HG02571 (cell line): Measurements from ENCODE around the gene PECR.
"Not testable (repeated sequence)": the region's sequence is repeated elsewhere in the genome, so short reads cannot be mapped to it uniquely, and the experiment has no call there.

Experiments
- ATAC-seq: cut with Tn5 transposase; IDR thresholded peaks from one replicate; pipeline ENCODE4 v1.9.1; 2021; ENCODE audit warnings: mild to moderate bottlenecking, moderate library complexity; ENCODE audit not compliant: unreplicated experiment

PECR gene

GRCh38 chr2:216107320-216107719 lies 25.7 kb upstream of the PECR start:
- ATAC-seq, result no peak

- ATAC-seq, result no peak
Observed at GRCh38 chr2:216104691-216105090, 23.1 kb upstream of the PECR start.

GRCh38 chr2:216103213-216103612 lies 21.6 kb upstream of the PECR start:
- ATAC-seq, result no peak

GRCh38 chr2:216101109-216101508 lies 19.5 kb upstream of the PECR start:
- ATAC-seq, result no peak

- ATAC-seq, result no peak
Observed at GRCh38 chr2:216098421-216099334, 17.1 kb upstream of the PECR start.

DNA sequence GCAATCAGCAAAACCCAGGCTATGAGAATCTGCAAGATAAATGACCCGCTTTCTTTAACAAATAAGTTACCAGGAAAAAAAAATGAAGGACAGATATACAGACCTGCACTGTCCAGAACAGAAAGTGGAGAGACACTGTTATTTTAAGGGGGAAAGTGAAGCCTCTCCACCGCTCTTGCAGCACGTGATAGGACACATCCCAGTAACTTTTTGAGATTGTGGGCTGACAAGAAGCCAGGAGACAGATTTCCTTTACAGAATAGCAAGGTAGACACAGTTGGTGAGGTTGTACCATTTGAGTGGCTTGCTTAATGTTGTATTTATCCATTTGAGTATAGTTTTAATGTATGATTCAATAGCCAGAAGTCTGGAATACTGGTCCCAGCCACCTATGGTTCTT lies 13.1 kb upstream of the PECR start:
- no peak for ATAC-seq

DNA sequence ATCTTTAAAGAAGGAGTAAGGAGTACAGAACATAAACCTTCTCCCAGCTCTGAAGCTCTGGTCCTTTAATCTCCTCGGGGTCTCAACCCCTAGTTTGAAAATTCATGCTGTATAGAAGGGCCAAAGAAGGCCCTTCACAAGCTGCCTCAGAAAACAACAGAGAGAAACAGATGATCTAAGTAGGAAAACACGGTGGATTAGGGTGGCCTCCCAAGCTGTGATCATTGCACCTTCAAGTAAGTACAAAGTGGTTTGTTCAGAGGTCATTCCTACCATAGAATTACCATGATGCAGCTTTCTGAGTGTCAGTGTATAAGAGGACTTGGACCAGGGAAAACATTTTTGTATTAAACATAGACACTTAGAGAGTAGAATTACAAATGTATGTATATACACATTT lies 11.0 kb upstream of the PECR start:
- ATAC-seq, result no peak

DNA sequence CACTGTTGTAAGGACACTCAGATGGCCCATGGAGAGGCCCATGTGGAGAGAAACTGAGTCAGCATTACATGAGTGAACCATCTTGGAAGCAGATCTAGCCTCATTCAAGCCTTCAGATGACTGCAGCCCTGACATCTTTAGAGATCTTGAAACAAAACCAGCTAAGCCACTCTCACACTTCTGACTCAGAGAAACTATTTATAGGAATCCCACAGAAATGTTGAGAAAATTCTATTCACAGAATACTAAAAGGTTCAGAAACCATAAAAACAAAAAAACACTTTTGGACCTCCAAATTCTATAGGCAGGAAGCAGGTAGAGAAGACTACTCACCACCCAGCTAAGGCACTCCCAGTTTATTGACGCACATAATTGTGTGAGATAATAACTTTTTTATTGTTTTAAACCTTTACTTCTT lies 8.8 kb upstream of the PECR start:
- ATAC-seq, result no peak

GRCh38 chr2:216086207-216086893 lies 4.7 kb upstream of the PECR start:
- ATAC-seq, result no peak

GRCh38 chr2:216084547-216084946 lies 2.9 kb upstream of the PECR start:
- no peak for ATAC-seq

GRCh38 chr2:216083464-216084281 lies 2.1 kb upstream of the PECR start:
- no peak for ATAC-seq

GRCh38 chr2:216082805-216083204 lies 1.2 kb upstream of the PECR start:
- ATAC-seq, result no peak

DNA sequence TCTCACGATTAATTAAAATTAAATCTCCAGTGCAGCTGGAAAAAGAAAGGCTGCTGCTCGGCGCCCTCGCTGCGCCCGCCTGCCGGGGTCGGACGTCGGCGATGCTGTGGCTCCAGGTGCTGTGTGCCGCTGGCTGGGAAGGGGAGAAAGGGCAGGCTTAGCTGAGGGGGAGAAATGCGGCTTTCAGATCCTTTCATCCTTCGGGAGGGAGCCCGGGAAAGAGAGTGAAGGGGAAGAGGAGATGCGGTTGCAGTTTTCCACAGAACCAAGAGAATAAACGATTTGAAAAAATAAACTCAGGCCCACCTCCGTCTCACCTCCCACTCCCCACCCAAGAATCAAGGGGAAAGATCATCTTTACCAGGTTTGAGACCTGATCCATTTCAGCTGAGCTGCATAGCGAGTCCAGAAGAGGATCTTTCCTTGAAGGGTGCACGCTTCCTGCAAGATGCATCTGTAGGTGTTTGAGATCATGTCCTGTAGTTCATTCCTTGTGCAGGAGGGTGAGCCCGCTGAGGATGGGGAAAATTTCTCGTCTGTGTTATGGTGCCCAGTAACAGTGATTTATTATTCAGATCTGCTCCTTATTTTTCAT lies 605 bp upstream of the PECR start:
- ATAC-seq, result peak; percentile 15

GRCh38 chr2:216081012-216081411 lies 597 bp downstream of the PECR start:
- ATAC-seq, result peak; percentile 10

DNA sequence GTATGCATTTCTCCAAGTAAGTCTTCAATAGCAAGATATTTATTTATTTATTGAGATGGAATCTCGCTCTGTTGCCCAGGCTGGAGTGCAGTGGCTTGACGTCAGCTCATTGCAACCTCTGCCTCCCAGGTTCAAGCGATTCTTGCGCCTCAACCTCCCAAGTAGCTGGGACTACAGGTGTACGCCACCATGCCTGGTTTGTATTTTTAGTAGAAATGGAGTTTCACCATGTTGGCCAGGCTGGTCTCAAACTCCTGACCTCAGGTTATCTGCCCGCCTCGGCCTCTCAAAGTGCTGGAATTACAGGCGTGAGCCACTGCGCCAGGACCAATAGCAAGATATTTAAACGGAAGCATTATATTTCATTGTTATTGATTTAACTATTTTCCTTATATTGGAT lies 1.6 kb downstream of the PECR start:
- ATAC-seq, result not testable (repeated sequence)

DNA sequence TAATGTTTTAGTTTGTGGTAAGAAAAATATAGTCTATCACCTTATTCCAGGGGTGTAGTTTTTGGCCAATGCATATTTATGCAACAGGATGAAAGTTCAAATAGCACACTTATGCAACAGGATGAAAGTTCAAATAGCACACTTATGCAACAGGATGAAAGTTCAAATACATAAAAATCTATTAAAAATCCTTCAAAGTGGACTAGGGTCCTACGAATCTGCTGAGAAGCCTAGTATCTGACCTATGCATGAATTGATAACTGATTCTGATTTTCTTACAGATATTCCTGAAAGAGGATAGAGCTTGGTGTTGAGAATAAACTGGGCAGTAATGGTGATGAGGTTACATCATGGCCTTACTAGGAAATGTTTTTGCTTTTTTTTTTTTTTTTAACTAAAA lies 2.8 kb downstream of the PECR start:
- no peak for ATAC-seq

DNA sequence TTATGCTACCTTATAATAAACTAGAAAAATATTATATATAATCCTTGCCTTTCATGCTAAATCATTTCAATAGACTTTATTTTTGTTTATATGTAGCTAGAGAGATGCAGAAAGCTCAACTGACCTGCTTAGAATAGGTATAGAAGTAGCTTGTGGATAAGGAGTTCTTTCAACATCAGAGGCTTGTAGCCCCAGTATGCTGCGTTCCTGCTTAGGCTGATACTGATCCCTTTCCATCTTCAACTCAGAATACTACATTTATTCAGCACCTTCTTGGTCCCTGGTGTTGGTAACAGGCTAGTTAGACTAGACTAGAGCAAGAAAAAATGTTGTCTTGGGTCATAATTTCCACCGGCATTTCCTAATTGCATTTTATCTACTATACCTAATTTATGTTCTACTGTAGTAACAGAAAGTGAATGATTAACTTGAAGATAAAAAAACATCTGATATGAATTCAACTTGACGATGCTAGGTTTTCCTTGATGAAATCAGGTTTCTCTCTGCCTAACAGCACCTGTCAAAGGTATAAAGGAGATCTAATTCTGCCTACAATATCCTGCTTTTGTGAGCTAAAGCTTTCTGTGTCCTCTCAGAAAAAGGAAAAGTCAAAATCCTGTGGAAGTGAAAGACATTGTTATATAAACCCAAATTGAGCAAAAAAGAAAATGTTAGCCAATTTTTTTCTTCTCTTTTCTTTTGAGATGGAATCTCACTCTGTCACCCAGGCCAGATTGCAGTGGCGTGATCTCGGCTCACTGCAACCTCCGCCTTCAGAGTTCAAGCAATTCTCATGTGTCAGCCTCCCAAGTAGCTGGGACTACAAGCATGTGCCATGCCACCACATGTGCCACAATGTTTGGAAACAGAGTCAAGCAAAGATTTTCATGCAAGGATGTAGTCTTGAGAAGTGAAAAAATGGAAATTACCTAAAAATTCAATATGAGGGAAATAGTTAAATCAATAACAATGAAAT lies 5.8 kb downstream of the PECR start:
- ATAC-seq, result no peak

GRCh38 chr2:216074794-216075193 lies 6.8 kb downstream of the PECR start:
- no peak for ATAC-seq

DNA sequence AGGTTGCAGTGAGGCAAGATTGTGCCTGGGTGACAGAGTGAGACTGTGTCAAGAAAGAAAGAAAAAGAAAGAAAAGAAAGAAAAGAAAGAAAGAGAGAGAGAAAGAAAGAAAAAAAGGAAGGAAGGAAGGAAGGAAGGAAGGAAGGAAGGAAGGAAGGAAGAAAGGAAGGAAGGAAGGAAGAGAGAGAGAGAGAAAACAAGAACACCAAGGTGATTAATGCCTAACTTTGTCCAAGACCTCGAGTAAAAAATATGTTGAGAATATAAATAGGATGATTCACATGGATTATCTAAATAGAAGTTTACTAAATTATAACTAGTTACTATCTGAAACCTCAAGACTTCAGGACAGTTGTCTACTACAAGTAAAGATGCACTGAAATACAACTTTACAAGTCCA lies 7.2 kb downstream of the PECR start:
- ATAC-seq, result no peak

GRCh38 chr2:216073773-216074172 lies 7.8 kb downstream of the PECR start:
- ATAC-seq, result no peak
